ENCODE data around the gene DHRS13.

DNA sequence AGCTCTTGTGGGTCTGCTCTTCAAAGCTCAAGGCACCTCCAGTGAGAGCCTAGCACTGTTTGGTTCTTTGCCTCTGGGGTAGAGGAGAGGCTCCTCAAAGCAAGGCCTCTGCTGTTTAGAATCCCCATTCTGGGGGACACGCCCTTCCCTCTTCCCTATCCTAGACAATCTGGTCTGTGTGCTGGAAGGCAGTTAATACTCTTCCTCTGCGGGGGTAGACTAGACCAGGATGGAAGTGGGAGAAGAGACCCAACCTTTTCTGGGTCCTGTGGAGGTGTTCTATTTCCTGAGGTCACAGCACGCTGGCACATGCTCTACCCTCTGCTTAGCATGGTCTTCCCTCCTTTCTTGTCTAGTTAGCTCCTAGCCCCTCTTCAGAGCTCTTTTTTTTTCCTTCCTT is 40.3 kb downstream of the DHRS13 start:
- TF ChIP-seq, protein P1, sequence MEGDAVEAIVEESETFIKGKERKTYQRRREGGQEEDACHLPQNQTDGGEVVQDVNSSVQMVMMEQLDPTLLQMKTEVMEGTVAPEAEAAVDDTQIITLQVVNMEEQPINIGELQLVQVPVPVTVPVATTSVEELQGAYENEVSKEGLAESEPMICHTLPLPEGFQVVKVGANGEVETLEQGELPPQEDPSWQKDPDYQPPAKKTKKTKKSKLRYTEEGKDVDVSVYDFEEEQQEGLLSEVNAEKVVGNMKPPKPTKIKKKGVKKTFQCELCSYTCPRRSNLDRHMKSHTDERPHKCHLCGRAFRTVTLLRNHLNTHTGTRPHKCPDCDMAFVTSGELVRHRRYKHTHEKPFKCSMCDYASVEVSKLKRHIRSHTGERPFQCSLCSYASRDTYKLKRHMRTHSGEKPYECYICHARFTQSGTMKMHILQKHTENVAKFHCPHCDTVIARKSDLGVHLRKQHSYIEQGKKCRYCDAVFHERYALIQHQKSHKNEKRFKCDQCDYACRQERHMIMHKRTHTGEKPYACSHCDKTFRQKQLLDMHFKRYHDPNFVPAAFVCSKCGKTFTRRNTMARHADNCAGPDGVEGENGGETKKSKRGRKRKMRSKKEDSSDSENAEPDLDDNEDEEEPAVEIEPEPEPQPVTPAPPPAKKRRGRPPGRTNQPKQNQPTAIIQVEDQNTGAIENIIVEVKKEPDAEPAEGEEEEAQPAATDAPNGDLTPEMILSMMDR (IDR thresholded peaks at IDR 0.05), result no peak
- no peak for TF ChIP-seq POLR2A (IDR thresholded peaks at IDR 0.05)
